SK-N-SH (cell line): ENCODE data around the gene TULP3.

Experiments used
- CHD2 ChIP-seq: fragments of 150-350 bp; IDR thresholded peaks from 2 replicates; pipeline ENCODE4 v1.6.1; 2018; ENCODE audit warnings: low read length; ENCODE audit not compliant: partially characterized antibody
- CTCF ChIP-seq: fragments of 200-600 bp; sonication (generic); IDR thresholded peaks from 2 replicates; pipeline ENCODE4 v1.6.1; 2017; ENCODE audit warnings: antibody characterized with exemption, mild to moderate bottlenecking, moderate library complexity
- EP300 ChIP-seq, 2 experiments: IDR thresholded peaks; 2 replicates each; pipeline versions ENCODE4 v1.4.0 to v1.6.1; 2012; ENCODE audit warnings: borderline replicate concordance in 1 of 2, low read depth in 1 of 2, low read length in 1 of 2
- GATA2 ChIP-seq: sonication (generic); formaldehyde crosslinking; IDR thresholded peaks from 2 replicates; pipeline ENCODE4 v1.5.0; 2020; ENCODE audit warnings: mild to moderate bottlenecking, missing genetic modification reagents
- IRF3 ChIP-seq: fragments of 150-350 bp; IDR thresholded peaks from 2 replicates; pipeline ENCODE4 v1.6.1; 2016; ENCODE audit warnings: mild to moderate bottlenecking, low read depth, low read length
- MXI1 ChIP-seq: IDR thresholded peaks from 2 replicates; pipeline ENCODE4 v1.6.1; 2012; ENCODE audit warnings: mild to moderate bottlenecking, low read depth, low read length, improper control_type of control experiment
- POLR2AphosphoS5 ChIP-seq: IDR thresholded peaks from 2 replicates; pipeline ENCODE4 v1.6.1; 2012; ENCODE audit warnings: low read depth, low read length
- REST ChIP-seq: IDR thresholded peaks from 2 replicates; pipeline ENCODE4 v1.6.1; 2012; ENCODE audit warnings: mild to moderate bottlenecking, low read depth, low read length, moderate library complexity
- SIN3A ChIP-seq: IDR thresholded peaks from 2 replicates; pipeline ENCODE4 v1.6.1; 2012; ENCODE audit warnings: low read depth, mild to moderate bottlenecking, low read length, moderate library complexity, borderline replicate concordance
- TEAD4 ChIP-seq: IDR thresholded peaks from 2 replicates; pipeline ENCODE4 v1.4.0; 2012; ENCODE audit warnings: mild to moderate bottlenecking, borderline replicate concordance; ENCODE audit not compliant: insufficient read depth
- YY1 ChIP-seq: IDR thresholded peaks from 2 replicates; pipeline ENCODE4 v1.4.0; 2012; ENCODE audit warnings: low read depth, mild to moderate bottlenecking
- ZBTB33 ChIP-seq: IDR thresholded peaks from 2 replicates; pipeline ENCODE4 v1.4.0; 2012; ENCODE audit warnings: low read depth, borderline replicate concordance

- TF ChIP-seq GATA2 (CRISPR knock-in tag) (no peak), CHD2 (no peak), CTCF (no peak), REST (no peak), IRF3 (no peak), TEAD4 (no peak), MXI1 (no peak), EP300 (IDR thresholded peaks at IDR 0.05; ENCODE audit: borderline replicate concordance in 1 of 2, low read depth in 1 of 2, low read length in 1 of 2) (no peak), SIN3A (no peak), POLR2AphosphoS5 (no peak), ZBTB33 (no peak), YY1 (no peak)
Measured at GRCh38 chr12:2842948-2843347, 47.7 kb upstream of the TULP3 start.
